GM19043 (cell line): Measurements from ENCODE around the gene BMP4.
"Not testable (repeated sequence)": the region's sequence is repeated elsewhere in the genome, so short reads cannot be mapped to it uniquely, and the experiment has no call there.

Experiments
- ATAC-seq: cut with Tn5 transposase; IDR thresholded peaks from one replicate; pipeline ENCODE4 v1.9.1; 2021; ENCODE audit warnings: low read depth; ENCODE audit not compliant: unreplicated experiment

BMP4 gene

GRCh38 chr14:53956427-53957201 lies at the start of gene BMP4:
TSS of gene BMP4 (minus strand) at chr14:53956825. CDS start at chr14:53952222, 4,603 bp downstream.
- ATAC-seq, result peak; percentile 46

DNA sequence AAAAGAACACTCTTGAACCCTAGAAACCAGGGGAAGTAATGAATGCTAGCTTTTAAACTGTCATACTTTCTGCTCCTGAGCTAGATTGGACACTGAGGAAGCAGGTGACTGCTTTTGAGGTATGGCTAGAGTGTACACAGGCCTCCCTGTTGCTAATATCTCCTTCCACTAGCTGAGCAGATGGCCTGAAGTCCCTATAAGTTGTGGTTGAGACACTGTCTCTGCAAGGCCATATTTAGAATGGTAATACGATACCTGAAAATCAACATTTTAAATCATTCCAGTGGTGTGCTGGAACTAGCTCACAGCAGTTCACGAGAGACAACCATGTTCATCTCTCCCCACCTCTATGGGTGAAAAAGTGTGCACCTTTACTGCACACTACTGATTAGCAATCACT lies 46.4 kb upstream of the BMP4 start:
- no peak for ATAC-seq

GRCh38 chr14:54002653-54003052 lies 46.0 kb upstream of the BMP4 start:
- no peak for ATAC-seq

- no peak for ATAC-seq
These were observed 44.7 kb upstream of the BMP4 start for GRCh38 chr14:54001189-54001878.

DNA sequence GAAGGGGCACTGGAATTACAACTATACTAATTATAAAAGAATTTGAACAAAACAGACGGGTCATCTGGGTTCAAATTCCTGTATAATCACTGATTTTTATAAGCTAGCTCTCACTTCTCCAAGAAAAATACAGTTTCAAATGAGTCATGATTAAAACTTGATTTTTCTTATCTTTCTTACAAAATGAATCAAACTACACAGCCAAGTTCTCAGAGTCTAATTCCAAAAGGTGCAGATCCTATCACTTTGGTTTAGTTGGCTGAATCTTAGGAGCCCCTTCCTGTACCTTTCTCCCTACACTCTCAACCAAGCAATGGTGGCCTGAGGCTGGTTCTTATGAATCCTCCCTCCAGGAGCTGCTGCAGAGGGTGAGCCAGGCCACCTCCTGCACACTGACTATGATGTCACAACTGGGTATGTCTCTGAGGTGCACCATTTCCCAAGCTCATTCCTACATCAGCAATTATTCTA lies 43.8 kb upstream of the BMP4 start:
- no peak for ATAC-seq

- ATAC-seq, result no peak
These were observed 42.5 kb upstream of the BMP4 start for GRCh38 chr14:53999061-53999488.

DNA sequence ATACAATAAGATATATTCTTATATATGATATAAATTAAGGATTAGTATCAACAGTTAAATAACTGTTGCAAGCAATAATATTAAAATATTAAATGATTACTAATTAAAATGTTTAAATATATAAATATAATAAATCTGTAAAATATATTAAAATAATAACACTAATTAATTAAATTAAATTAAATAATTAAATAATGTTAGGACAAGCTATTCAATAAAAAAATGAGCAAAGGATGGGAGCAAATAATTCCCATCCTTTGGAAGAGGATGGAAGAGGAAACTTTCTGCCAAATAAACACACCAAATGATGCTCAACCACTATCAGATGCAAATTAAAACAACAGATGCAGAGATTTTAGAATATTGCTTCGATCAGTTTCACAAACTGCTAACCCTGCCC lies 39.4 kb upstream of the BMP4 start:
- no peak for ATAC-seq

GRCh38 chr14:53993920-53994607 lies 37.4 kb upstream of the BMP4 start:
- no peak for ATAC-seq

DNA sequence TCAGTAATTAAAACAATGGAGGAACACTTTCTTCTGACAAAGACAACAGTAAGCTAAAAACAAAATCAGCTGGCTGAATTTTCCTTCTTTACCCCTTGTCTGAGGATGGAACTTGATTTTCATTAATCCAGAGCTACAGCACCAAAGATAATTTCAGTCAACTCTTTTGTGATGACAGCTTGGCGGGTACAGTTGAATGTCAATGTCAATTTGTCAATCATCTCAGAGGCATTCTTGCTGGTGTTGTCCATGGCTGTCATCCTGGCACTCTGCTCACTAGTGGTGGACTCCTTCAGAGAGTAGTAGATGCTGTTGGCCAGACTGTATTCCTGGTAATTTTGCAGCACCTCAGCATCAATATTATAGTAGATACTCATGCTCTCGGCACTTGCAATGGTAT lies 34.4 kb upstream of the BMP4 start:
- ATAC-seq, result no peak

- ATAC-seq, result not testable (repeated sequence)
These were observed 30.1 kb upstream of the BMP4 start for GRCh38 chr14:53986718-53987117.

DNA sequence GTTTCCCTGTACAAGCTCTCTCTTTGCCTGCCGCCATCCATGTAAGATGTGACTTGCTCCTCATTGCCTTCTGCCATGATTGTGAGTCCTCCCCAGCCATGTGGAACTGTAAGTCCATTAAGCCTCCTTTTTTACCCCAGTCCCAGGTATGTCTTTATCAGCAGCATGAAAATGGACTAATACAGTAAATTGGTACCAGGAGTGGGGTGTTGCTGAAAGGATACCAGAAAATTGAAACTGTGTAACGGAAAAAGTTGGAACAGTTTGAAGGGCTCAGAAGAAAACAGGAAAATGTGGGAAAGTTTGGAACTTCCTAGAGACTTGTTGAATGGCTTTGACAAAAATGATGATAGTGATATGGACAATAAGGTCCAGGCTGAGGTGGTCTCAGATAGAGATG lies 28.3 kb upstream of the BMP4 start:
- ATAC-seq, result not testable (repeated sequence)

DNA sequence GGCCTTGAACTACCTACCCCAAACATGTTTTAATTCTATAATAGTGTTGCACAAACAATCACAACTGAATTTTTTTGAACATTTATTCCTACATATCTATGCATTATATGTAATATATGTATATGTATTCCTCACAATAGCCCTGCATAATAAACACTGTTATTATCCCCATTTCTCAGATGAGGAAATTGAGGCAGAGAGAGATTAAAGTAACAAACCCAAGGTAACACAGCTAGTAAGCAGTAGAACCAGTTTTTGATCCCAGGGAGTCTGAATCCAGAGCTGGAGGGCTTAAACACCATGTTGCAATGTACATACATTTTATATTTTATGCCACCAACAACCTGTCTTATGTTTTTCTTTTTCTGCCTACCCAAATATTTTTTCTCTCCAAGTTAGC lies 26.5 kb upstream of the BMP4 start:
- ATAC-seq, result no peak

GRCh38 chr14:53982546-53982945 lies 25.9 kb upstream of the BMP4 start:
- ATAC-seq, result no peak

DNA sequence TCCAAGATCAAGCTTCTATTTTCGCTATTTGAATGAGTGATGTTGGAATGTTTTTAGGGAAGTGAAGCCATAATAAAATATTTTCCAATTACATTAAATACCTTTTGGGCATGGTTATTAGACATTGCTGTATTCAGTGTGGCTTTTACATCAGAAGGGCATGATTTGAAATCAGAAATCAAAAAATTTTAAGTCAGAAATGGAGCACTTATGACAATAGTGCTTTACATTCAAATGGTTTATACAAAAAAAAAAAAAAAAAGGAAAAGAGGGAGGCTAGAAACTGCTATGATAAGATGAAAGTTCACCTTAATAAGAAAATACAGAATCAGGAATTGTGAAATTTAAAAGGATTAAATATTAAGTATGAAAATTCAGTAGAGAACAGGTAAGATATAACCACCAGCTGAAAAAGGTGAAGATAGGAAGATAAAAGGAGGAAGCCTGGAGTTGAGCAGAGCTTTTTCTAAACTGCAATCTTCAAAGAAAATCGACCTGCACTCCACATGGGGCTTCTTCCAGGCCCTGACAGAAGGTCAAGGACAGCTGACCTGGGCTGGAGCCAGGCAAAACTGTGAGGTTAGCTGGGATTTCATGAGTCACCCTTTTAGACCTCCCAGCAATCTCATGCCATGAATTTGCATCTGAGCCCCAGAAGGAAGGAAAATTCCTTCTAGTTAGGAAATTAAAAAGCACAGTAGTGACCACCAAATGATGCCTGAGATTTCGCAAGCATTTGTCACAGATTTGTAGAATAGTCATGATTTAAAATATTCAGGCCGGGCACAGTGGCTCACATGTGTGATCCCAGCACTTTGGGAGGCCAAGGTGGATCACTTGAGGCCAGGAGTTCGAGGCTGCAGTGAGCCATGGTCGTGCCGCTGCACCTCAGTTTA lies 23.4 kb upstream of the BMP4 start:
- no peak for ATAC-seq

DNA sequence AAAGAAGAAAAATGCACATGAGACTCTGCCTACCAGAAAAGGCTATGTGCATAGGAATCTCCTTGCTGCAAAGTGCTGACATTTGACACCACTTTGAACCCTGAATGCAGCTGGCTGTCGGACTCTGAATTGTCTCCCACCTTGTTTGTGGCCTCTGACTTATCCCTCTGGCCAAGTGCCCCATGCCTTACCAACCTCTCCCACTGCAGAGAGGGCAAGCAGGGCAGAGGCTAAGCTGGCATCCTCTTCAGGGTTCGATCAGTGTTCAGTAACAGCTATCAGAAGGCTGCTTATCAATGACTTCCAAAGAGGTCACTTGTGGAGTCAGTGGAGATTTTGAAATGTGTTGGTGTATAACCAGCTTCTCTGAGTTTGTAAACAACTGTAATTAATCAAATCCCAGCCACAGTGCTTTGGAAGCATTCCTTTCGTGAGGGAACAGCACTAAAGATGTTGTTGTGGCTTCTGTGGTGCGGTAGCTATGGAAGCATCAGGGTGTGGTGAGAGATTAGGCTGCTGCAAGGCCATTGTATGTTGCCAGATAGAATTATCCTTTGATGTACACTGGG lies 22.6 kb upstream of the BMP4 start:
- ATAC-seq, result no peak

- ATAC-seq, result no peak
These were observed 21.6 kb upstream of the BMP4 start for GRCh38 chr14:53978194-53978593.

DNA sequence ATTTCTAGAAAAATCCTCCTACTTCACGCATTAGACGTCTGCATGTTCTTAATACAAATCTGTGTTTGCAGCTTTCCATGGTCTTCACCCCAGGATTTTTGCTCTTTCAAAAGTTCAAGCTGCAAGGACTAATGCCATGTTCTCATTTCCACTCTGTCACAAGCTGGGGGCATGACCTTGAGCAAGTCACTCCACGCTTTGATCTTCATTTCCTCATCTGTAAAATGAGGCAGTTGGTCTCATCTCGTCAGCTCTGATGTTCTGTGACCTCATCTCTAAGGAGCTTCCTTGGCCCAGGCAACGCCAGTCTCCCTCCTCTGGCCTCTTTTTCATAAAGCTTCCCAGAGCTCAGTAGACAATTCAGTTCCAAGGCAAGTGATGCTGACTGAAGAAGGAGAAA lies 18.8 kb upstream of the BMP4 start:
- ATAC-seq, result no peak

- ATAC-seq, result no peak
These were observed 14.9 kb upstream of the BMP4 start for GRCh38 chr14:53971521-53971920.

DNA sequence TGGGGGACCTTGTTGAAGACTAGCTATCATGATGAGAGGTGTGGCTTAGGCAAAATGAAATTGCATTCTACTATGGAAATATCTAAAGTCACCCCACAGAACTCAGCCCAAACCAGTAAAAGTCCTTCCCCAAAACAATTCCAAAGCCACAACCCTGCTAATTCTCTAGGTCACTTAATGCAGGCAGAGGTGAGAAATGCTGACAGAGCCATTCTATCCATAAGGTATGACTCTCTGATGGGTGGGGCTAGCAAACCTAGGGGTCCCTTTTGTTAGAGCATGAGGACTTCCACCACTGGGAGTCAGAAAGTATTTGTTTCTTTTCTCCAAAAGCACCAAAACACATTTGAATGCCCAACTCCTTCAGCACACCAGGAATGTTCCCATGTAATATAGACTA lies 12.7 kb upstream of the BMP4 start:
- no peak for ATAC-seq

DNA sequence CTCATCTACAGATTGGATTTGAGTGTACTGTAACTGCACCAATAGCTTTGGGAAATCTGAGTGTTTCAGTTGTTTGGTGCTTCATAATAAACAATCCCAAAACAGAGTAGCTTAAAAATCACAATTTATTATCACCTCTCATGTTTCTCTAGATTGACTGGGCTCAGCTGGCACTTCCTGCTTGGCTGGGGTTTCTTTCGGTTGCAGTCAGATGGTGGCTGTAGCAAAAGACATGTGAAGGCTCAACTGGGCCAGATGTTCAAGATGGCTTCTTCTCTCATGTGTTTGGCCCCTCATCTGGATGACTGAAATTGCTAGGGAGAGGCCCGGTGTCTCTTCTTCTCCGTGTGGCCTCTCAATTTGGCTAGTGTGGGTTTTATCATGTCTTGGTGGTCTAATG lies 12.1 kb upstream of the BMP4 start:
- ATAC-seq, result no peak
